NCI-H2029 treated with DMSO at 0.1 percent for 48 hours (cell line): ENCODE data around the gene AFF2.

Source experiments
- DNase-seq: peaks from one replicate; lab custom pipeline; 2025; lab: John Stamatoyannopoulos, UW

Gene AFF2

GRCh38 chrX:148500423-148501385 lies at the start of gene AFF2:
Gene AFF2, plus strand, starts transcription at chrX:148500617. Its CDS starts 481 bp downstream, at chrX:148501098.
- no peak for DNase-seq

GRCh38 chrX:148457279-148457678 lies 43.1 kb upstream of the AFF2 start:
- DNase-seq: no peak

GRCh38 chrX:148459343-148459742 lies 41.1 kb upstream of the AFF2 start:
- DNase-seq: no peak

- no peak for DNase-seq
Measured at GRCh38 chrX:148466292-148466691, 34.1 kb upstream of the AFF2 start.

GRCh38 chrX:148470324-148470723 lies 30.1 kb upstream of the AFF2 start:
- DNase-seq: no peak

GRCh38 chrX:148474030-148474429 lies 26.4 kb upstream of the AFF2 start:
- DNase-seq: no peak

GRCh38 chrX:148492057-148492456 lies 8.4 kb upstream of the AFF2 start:
- no peak for DNase-seq

- DNase-seq: no peak
Measured at GRCh38 chrX:148495176-148495575, 5.2 kb upstream of the AFF2 start.

GRCh38 chrX:148498067-148498466 lies 2.4 kb upstream of the AFF2 start:
- DNase-seq: no peak

- no peak for DNase-seq
Measured at GRCh38 chrX:148499638-148500422, 587 bp upstream of the AFF2 start.

- DNase-seq: no peak
Measured at GRCh38 chrX:148501386-148502066, 1.1 kb downstream of the AFF2 start.

GRCh38 chrX:148504506-148504905 lies 4.1 kb downstream of the AFF2 start:
- DNase-seq: no peak

GRCh38 chrX:148507418-148507817 lies 7.0 kb downstream of the AFF2 start:
- DNase-seq: no peak

- DNase-seq: no peak
Measured at GRCh38 chrX:148512453-148512852, 12.0 kb downstream of the AFF2 start.

- no peak for DNase-seq
Measured at GRCh38 chrX:148513661-148514060, 13.2 kb downstream of the AFF2 start.

GRCh38 chrX:148517176-148517575 lies 16.8 kb downstream of the AFF2 start:
- DNase-seq: no peak

- no peak for DNase-seq
Measured at GRCh38 chrX:148522006-148522405, 21.6 kb downstream of the AFF2 start.

- no peak for DNase-seq
Measured at GRCh38 chrX:148523303-148524080, 23.1 kb downstream of the AFF2 start.

GRCh38 chrX:148530464-148531077 lies 30.2 kb downstream of the AFF2 start:
- no peak for DNase-seq

- DNase-seq: no peak
Measured at GRCh38 chrX:148534291-148534690, 33.9 kb downstream of the AFF2 start.

GRCh38 chrX:148535639-148536038 lies 35.2 kb downstream of the AFF2 start:
- no peak for DNase-seq
